ENCODE data around the gene GPR34.
"Not testable (repeated sequence)": the region's sequence is repeated elsewhere in the genome, so short reads cannot be mapped to it uniquely, and the experiment has no call there.

Gene GPR34

DNA sequence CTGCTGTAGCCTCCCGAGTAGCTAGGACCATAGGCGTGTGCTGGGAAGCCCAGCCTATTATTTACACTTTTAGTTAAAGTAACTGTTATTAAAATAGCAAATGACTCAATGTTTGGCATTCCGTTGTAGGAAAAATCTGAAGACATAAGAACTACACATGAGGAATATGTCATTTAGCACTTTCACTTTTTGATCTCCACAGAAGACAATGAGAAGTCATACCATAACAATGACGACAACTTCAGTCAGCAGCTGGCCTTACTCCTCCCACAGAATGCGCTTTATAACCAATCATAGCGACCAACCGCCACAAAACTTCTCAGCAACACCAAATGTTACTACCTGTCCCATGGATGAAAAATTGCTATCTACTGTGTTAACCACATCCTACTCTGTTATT lies 6.7 kb downstream of the GPR34 start:
- DNase-seq (ENCODE audit: low read depth), result no peak

DNA sequence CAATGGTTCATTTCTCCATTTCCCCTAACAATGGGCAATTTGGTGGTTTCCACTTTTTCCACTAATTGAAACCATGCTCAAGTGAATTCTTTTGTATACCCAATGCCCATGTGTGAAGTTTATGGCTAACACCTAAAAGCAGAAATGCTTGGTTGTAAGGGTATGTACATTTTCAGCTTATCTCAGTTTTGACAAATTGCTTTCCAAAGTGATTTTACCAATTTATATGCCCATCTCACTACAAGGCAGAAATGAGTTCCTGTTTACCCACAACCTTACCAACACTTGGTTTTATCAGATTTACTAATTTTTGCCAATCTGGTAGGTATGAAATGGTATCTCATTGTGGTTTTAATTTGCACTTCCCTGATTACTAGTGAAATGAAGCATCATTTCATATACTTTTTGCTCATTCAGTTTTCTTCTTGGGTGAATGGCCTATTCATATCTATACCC lies 14.8 kb downstream of the GPR34 start:
- DNase-seq (ENCODE audit: low read depth), result no peak

DNA sequence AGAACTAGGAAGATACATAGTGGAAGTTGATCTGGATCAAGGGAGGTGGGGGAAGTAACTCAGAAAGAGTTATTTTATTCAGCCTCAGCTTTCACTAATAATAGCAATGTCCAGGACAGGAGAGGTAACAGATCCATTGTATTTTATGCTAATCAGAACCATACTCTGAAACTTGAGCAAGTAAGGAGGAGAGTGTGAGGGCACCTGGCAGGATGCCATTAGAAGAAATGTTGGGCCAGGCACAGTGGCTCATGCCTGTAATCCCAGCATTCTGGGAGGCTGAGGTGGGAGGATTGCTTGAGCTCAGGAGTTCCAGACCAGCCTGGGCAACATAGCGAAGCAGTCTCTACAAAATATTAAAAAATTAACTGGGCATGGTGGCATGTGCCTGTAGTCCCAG lies 16.3 kb downstream of the GPR34 start:
- no peak for DNase-seq (ENCODE audit: low read depth)

DNA sequence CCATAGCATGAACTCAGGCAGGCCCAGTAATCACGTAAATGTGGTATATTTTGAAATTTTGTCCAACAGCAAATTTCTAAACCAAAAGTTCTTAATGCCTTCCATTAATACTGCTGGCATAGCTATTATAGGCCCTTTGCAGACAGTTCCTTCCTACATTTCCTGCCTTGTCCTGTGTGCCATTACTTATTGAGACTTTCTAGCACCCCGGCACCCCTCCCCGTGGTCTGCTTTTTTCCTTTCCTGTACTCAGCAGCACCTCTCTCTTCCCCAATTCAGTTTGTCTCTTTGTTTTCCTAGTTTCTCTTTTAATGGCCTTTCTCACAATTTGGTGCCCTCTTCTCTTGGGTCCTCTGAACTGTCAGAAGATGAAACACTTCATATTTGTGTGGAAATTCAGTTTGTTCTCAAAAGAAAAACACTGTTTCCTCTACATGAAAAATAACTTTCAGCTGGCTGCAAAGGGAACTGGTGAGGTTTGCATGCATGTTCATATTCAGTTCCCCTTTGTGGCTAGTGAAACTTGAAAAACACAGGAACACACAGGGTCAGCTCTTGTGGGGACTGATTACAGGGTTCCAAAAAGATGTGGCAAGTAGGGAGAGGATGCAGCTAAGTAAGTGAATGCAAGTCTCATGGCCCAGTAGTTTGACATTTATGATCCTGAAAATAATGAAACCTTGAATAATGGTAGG lies 17.1 kb downstream of the GPR34 start:
- no peak for DNase-seq (ENCODE audit: low read depth)

DNA sequence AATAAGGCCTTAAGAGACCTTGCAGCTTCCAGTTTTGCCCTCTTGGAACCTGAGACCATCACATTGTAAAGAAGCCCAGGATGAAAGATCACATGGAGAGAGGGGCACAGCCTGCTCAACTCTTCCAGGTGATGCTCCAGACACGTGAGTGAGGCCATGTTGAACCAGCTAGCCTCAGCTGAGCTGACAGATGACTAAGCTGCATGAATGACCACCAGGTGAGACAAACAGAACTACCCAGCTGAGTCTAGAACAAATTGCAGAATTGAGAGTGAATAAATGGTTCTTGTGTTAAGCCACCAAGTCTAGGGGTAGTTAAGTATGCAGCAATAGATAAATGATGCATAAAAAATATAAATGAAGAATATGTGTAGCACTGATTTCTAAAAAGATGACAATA lies 18.4 kb downstream of the GPR34 start:
- DNase-seq (ENCODE audit: low read depth), result no peak

DNA sequence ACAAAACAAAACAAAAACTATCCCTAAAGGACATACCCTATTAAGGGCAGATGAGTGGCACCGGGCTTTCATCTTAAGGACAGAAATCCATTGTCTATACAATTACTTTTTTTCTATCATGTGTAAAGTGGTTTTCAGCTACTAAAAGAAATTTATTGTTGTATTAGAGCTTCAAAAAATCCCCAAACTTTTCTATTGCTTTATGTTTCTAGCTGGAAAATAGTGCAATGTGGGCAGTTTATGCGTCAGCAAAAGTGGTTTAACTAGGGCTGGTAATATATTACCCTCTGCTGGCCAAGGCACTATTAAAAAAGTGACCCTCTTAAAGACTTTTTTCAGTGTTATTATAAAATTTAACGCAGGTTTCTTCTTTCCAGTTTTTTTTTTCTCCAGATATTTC lies 19.7 kb downstream of the GPR34 start:
- no peak for DNase-seq (ENCODE audit: low read depth)

DNA sequence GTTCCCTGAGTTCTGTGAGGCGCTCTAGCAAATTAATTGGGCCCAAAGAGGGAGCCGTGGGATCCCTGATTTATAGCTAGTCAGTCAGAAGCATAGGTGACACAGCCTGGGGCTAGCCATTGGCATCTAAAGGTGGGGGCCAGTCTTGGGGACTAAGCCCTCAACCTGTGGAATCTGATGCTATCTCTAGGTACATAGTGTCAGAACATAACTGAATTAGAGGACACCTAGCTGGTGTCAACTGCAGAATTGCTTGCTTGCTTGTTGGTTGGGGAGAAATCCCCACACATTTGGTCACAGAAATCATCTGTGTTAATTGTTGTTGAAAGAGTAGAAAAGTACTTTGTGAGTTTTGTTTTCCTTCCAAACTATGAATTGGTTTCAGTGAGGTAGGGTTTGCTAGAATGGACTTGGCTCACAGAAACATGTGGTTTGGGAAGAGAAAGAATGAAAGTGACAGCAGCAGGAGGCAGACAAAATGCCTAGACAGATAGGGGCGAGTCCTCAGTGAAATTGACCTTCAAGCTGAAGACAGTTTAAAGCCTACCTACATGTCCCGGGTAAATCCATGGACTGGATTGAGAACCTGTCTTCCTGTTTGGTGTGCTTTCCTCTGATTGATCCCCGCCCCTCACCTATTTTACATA lies 22.4 kb downstream of the GPR34 start:
- DNase-seq (ENCODE audit: low read depth), result no peak

DNA sequence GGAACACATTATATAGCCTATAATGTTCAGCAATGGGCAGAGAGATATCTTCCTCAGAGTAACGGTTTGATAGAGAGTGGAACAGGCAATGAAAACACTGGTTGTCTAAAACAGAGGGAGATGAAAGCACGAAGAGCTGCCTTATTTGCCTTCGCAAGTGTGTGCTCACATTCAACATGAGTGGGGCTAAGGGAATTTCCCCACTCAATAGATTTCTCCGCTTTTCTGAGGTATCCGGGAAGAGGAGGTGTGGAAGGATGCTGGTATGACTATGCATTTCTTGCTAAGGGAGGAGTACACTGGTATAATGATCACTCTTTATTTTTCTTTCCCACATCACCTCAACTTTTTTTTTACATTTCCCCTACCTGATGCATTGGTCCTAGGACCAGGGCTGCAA lies 27.4 kb downstream of the GPR34 start:
- no peak for DNase-seq (ENCODE audit: low read depth)

DNA sequence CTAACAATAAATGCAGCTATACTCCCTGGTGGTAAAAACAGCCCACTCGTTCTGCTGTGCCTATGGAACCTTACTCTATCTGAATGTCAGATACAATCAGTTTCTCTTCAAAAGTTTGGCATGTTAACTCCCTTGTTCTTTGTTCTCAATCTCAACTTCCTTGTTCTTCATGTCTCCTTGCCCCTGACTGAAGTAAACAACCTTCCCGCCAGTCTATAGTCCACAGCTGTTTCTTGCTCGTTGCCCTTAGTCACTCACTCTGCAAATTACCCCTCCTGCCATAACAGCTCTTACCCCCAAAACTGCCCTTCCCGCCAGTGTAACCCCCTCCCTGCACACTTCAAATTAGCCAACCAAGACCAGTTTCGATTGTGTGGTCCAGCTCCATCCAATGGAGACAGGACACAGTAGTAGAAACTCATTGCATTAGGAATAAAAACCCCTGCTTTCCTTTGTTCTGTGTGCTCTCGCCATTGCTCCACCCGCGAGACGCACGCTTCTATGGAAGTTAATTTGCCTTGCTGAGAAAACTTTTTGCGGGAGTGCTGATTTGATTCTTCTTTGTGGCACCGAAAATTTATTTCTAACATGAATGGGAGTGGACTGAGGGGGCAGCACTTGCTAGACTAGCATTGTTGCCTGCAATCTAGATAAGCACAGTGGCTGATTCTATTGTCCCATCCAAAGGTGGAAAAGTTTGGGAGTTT lies 28.1 kb downstream of the GPR34 start:
- DNase-seq (ENCODE audit: low read depth), result no peak

DNA sequence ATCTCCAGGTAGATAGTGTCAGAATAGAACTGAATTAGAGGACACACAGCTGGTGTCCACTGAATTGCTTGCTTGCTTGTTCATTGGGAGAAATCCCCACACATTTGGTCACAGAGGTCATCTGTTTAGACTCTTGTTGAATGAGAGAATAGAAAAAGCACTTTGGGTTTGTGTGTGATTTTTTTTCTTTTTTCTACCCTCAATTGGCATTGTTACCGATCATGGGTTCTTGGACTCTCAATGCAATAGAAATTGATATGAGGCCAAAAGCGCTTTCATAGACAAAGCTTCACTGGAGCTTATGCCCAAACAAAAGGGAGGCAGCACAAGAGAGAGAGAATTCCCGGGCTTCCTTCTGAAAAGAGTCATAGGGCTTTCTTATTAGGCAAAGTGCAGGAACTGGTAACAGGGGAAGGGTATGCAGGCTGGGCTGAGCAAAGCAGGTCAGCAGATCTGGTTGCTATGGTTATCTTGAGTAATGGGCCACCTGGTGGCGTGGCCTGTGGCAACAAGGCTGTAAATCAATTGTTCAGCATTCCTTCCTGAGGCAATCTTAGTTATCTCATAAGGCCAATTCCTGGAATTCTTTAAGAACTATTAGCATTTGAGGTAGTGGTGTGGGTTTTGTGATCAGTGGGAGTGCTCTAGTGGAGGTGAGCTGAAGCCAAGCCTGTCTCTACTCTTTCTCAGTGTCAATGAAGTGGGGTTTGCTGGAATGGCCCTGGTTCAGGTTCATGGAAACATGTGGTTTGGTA lies 29.9 kb downstream of the GPR34 start:
- no peak for DNase-seq (ENCODE audit: low read depth)

- not testable (repeated sequence) for DNase-seq (ENCODE audit: low read depth)
Observed at GRCh38 chrX:41719610-41720009, 30.8 kb downstream of the GPR34 start.

- no peak for DNase-seq (ENCODE audit: low read depth)
Observed at GRCh38 chrX:41720125-41720779, 31.5 kb downstream of the GPR34 start.

GRCh38 chrX:41721590-41721989 lies 32.8 kb downstream of the GPR34 start:
- no peak for DNase-seq (ENCODE audit: low read depth)

DNA sequence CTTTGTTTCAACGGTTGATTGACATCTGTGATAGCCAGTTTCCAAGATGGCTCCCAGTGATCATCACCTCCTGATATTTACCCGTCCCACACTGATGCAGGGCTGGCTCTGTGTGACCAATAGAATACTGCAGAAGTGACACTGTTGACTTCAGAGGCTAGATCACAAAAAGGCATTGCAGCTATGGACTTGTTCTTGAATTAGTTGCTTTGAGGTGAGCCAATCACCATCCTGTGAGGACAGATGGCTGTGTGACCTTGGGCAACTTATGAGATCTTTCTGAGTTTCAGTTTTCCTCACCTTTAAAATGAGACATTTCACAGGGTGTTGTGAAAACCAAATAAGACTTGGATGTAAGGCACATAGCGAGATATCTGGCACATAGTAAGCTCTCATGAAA lies 33.4 kb downstream of the GPR34 start:
- DNase-seq (ENCODE audit: low read depth), result no peak

- DNase-seq (ENCODE audit: low read depth), result no peak
Observed at GRCh38 chrX:41722816-41723618, 34.2 kb downstream of the GPR34 start.

DNA sequence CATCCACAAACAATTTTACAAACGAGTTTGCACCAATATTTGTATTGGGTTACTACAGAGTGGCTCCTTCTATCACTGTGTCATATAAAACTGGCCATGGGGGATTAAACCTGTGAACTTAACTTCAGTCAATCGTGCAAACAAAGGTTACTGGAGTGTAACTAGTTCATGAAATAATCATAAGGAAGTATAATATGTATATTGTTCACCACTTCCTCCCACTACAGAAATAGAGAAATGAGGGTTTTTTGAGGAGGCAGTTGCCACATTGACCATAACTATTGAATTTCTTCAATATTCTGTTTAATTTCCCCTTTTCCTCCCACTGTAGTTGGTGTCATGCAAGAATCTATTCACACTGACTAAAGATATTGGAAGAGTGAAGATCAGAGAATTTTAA lies 35.1 kb downstream of the GPR34 start, which contains the start of gene GPR82:
Gene GPR82 (plus strand): TSS at position 356 of the 400 bp plus-strand sequence. CDS start 2,846 bp downstream, outside the sequence.
- DNase-seq (ENCODE audit: low read depth), result no peak

- no peak for DNase-seq (ENCODE audit: low read depth)
Observed at GRCh38 chrX:41728125-41728524, 39.4 kb downstream of the GPR34 start.

DNA sequence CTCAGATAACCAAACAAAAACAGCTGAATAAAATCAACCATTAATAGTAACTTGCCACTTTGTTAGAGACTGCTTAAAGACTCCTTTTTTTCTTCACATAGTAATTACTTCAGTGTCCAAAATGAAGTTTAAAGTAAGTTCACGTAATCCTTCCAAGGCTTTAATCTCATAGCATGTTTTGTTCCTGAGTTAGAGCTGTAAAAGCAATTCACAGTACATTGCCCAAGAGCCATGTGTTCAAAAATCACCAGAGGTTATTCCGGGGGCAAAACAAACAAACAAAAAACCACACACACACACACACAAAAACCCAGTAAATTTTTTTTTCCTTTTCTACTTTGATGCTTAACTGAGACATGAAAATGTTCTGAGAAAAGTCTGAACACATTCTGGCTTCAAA lies 41.3 kb downstream of the GPR34 start:
- DNase-seq (ENCODE audit: low read depth), result no peak

DNA sequence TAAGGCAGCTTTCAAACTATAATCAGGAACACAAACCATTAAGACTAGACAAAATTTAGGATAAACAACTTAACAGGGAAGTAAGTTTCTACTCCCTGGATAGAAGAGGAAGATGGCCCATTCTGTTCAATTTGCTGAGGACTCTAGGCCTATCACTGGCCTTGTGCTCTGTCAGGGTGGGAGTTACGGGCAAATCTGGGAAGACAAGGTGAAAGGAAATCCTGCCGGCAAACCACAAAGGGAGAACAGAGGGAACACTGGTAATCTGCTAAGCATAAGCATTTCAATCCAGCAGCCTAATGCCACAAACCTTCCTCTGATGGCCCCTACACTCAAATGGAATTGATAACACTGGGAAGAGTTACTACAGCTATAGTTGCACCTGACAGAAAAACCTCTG lies 43.5 kb downstream of the GPR34 start:
- DNase-seq (ENCODE audit: low read depth), result no peak

DNA sequence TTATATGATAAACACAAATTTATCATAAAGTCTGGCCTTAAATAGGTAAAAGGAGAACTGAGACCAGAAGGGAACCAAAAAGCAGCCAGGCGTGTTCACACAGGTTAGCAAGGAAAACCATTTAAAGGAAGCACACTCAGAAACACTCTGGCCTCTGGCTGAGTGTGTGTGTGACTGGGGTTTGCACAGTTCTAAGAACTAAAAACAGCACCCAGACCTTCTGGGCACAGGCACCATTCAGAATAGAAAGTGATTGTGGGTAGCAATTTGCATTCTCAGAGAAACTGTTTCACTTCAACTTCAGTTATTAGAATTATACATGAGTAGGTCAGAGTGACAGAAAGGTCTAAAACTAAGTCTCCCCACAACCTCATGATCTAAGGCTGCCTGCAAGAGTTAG lies 45.2 kb downstream of the GPR34 start:
- no peak for DNase-seq (ENCODE audit: low read depth)

- DNase-seq (ENCODE audit: low read depth), result no peak
Observed at GRCh38 chrX:41734530-41734929, 45.8 kb downstream of the GPR34 start.

All from HS-5 (cell line).